Osteocyte (in vitro differentiated cells): ENCODE measurements around the gene RASSF4. TPM values are rescaled to one million over a fixed set of nuclear protein-coding genes. Genes with fewer than 3 reads are reported as not detected.

Experiments used
- DNase-seq: peaks from one replicate; pipeline ENCODE4 v3.0.0; 2021; ENCODE audit warnings: mixed read lengths; ENCODE audit not compliant: unreplicated experiment; ENCODE audit errors: extremely low spot score
- H3K27ac Mint-ChIP-seq: one replicate; pipeline ENCODE4 v1.8.0; 2021; ENCODE audit warnings: mild to moderate bottlenecking, mixed read lengths; ENCODE audit not compliant: unreplicated experiment
- H3K27me3 Mint-ChIP-seq: one replicate; pipeline ENCODE4 v1.8.0; 2021; ENCODE audit warnings: mixed read lengths; ENCODE audit not compliant: unreplicated experiment
- H3K36me3 Mint-ChIP-seq: one replicate; pipeline ENCODE4 v1.8.0; 2021; ENCODE audit warnings: mixed read lengths; ENCODE audit not compliant: unreplicated experiment
- H3K4me1 Mint-ChIP-seq: one replicate; pipeline ENCODE4 v1.8.0; 2021; ENCODE audit warnings: mixed read lengths; ENCODE audit not compliant: unreplicated experiment
- H3K4me3 Mint-ChIP-seq: one replicate; pipeline ENCODE4 v1.8.0; 2021; ENCODE audit warnings: mild to moderate bottlenecking, moderate library complexity, mixed read lengths; ENCODE audit not compliant: unreplicated experiment
- H3K9me3 Mint-ChIP-seq: one replicate; pipeline ENCODE4 v1.8.0; 2021; ENCODE audit warnings: mixed read lengths; ENCODE audit not compliant: unreplicated experiment
- total RNA-seq: library from RNA; stranded (reverse); gene quantifications from 2 replicates; pipeline ENCODE4 v1.2.1, GENCODE V29; 2021
- TF ChIP-seq, protein P1 (sequence below): fragments of 200-600 bp; sonication (generic); IDR thresholded peaks from 2 replicates; pipeline ENCODE4 v1.5.0; 2021; ENCODE audit warnings: antibody characterized with exemption, mild to moderate bottlenecking, moderate library complexity

Gene RASSF4
- total RNA-seq, 1 donor from 2014 or later, result 11.8 TPM

- no peak overlapping the region for H3K27ac Mint-ChIP-seq
- no peak overlapping the region for H3K4me3 Mint-ChIP-seq
- H3K9me3 Mint-ChIP-seq, result peaks cover 3% of the 10 kb centered on the region
- H3K4me1 Mint-ChIP-seq, result peaks cover 11% of the 10 kb centered on the region
- H3K27me3 Mint-ChIP-seq, result peaks cover 14% of the 10 kb centered on the region
- TF ChIP-seq, protein P1, sequence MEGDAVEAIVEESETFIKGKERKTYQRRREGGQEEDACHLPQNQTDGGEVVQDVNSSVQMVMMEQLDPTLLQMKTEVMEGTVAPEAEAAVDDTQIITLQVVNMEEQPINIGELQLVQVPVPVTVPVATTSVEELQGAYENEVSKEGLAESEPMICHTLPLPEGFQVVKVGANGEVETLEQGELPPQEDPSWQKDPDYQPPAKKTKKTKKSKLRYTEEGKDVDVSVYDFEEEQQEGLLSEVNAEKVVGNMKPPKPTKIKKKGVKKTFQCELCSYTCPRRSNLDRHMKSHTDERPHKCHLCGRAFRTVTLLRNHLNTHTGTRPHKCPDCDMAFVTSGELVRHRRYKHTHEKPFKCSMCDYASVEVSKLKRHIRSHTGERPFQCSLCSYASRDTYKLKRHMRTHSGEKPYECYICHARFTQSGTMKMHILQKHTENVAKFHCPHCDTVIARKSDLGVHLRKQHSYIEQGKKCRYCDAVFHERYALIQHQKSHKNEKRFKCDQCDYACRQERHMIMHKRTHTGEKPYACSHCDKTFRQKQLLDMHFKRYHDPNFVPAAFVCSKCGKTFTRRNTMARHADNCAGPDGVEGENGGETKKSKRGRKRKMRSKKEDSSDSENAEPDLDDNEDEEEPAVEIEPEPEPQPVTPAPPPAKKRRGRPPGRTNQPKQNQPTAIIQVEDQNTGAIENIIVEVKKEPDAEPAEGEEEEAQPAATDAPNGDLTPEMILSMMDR, result peak; percentile 95
- peak; percentile 95 for DNase-seq
- H3K36me3 Mint-ChIP-seq, result no peaks in the 10 kb centered on the region
These were observed 26.8 kb upstream of the RASSF4 start for GRCh38 chr10:44932517-44933450.

- peaks cover 11% of the 10 kb centered on the region for H3K4me1 Mint-ChIP-seq
- H3K36me3 Mint-ChIP-seq, result no peaks in the 10 kb centered on the region
- no peak overlapping the region for H3K4me3 Mint-ChIP-seq
- DNase-seq, result no peak
- peaks cover 6% of the 10 kb centered on the region for H3K9me3 Mint-ChIP-seq
- peaks cover 9% of the 10 kb centered on the region for H3K27me3 Mint-ChIP-seq
- H3K27ac Mint-ChIP-seq, result no peak overlapping the region
- TF ChIP-seq, protein P1, result no peak
These were observed 25.9 kb upstream of the RASSF4 start for GRCh38 chr10:44933451-44934321.

DNA sequence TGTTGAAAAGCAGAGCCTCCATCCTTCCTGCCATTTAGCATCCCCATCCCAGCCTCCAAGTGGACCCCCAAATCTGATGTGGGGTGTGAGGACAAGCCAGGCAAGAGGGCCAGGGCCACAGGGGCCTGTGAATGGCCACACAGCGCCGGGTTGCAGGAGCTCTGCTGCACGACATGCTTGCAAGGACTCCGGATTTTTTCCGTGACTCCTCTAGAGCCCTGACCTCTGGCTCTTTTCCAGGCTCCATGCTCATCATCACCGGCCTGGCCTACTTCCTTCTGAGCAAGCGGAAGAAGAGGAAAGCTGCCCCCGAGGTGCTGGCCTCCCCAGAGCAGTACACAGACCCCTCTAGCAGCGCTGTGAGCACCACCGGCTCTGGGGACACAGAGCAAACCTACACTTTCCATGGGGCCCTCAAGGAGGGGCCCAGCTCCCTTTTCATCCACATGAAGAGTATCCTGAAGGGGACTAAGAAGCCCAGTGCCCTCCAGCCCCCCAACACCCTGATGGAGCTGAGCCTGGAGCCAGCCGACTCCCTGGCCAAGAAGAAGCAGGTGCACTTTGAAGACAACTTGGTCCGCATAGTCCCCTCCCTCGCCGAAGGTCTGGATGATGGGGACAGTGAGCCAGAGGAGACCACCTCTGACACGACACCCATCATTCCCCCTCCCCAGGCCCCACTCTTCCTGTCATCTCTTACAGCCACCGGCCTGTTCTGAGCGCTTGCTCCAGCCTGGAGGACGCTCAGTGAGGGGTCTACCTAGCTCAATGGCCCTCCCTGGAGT lies 25.0 kb upstream of the RASSF4 start:
- DNase-seq, result no peak
- Mint-ChIP-seq H3K9me3 (peaks cover 13% of the 10 kb centered on the region), H3K4me1 (peaks cover 11% of the 10 kb centered on the region), H3K27ac (peak overlapping the region; percentile 44), H3K36me3 (no peaks in the 10 kb centered on the region), H3K27me3 (peaks cover 6% of the 10 kb centered on the region), H3K4me3 (no peak overlapping the region)
- TF ChIP-seq, protein P1, result no peak

DNA sequence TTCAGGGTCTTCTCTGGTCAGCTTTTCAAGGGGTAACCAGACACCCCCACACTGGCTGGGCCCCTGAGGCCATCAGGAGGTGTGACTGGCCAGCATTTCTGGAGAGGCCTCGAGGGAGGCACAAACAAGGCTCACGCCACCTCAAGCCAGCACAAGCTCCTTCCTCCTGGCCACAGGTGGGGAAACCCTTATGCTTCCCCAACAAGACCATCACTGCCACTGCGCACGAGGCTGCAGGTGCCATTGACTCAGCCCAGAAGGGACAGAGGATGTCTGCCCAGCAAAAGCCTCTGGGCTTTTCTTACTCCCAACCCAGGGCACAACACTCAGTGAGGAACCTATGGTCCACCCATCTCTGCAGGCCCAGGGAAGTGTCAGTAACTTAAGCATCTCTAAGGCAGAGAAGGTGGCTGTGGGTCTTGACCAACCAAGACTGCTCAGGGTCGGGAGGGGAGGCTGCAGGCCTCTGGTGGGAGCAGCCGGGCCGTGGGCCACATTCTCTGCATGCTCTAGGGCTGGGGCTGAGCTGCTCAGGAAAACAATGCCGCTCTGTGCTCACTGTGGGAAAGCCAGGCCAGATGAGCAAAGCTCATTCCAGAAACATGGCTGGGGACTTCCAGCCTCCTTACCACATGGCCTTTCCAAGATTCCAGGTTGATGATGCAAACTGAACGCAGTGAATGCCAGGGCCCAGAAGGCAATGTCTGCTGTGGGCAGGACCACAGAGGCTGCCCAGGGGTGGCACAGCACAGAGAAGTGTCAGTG lies 24.2 kb upstream of the RASSF4 start:
- Mint-ChIP-seq H3K9me3 (peaks cover 20% of the 10 kb centered on the region), H3K27ac (peak overlapping the region; percentile 81), H3K4me1 (peaks cover 11% of the 10 kb centered on the region), H3K27me3 (peaks cover 4% of the 10 kb centered on the region), H3K4me3 (no peak overlapping the region), H3K36me3 (no peaks in the 10 kb centered on the region)
- TF ChIP-seq, protein P1, result no peak
- no peak for DNase-seq
